ENCODE results near the gene GATA1.

GATA1 gene

GRCh38 chrX:48785540-48786214 is 713 bp upstream of the GATA1 start:
- no peak for DNase-seq

GRCh38 chrX:48786825-48787504 is 575 bp downstream of the GATA1 start:
- DNase-seq, result no peak

- DNase-seq, result no peak
These were observed 1.4 kb downstream of the GATA1 start for GRCh38 chrX:48787505-48788443.

- DNase-seq, result no peak
These were observed 3.2 kb downstream of the GATA1 start for GRCh38 chrX:48789366-48790220.

- no peak for DNase-seq
These were observed 4.1 kb downstream of the GATA1 start for GRCh38 chrX:48790477-48790876.

- no peak for DNase-seq
These were observed 4.9 kb downstream of the GATA1 start for GRCh38 chrX:48791063-48791820.

- no peak for DNase-seq
These were observed 5.8 kb downstream of the GATA1 start for GRCh38 chrX:48792219-48792618.

- DNase-seq, result no peak
These were observed 7.5 kb downstream of the GATA1 start for GRCh38 chrX:48793935-48794334.

- no peak for DNase-seq
These were observed 8.0 kb downstream of the GATA1 start for GRCh38 chrX:48794340-48794910.

- no peak for DNase-seq
These were observed 8.6 kb downstream of the GATA1 start for GRCh38 chrX:48794911-48795515.

GRCh38 chrX:48798318-48798717 is 11.9 kb downstream of the GATA1 start:
- no peak for DNase-seq

- no peak for DNase-seq
These were observed 14.3 kb downstream of the GATA1 start for GRCh38 chrX:48800574-48801279.

GRCh38 chrX:48801280-48802088 is 15.1 kb downstream of the GATA1 start, which contains the start of gene HDAC6:
TSS of gene HDAC6 (plus strand) at chrX:48802067. CDS start at chrX:48802693, 626 bp downstream.
- peak; percentile 99 for DNase-seq

GRCh38 chrX:48802089-48802904 is 15.9 kb downstream of the GATA1 start:
- DNase-seq, result peak; percentile 84

GRCh38 chrX:48802905-48803200 is 16.5 kb downstream of the GATA1 start:
- DNase-seq, result no peak

- DNase-seq, result no peak
These were observed 19.7 kb downstream of the GATA1 start for GRCh38 chrX:48806081-48806480.

- DNase-seq, result no peak
These were observed 27.3 kb downstream of the GATA1 start for GRCh38 chrX:48813644-48814043.

GRCh38 chrX:48814722-48815121 is 28.3 kb downstream of the GATA1 start:
- DNase-seq, result no peak

GRCh38 chrX:48815266-48815665 is 28.9 kb downstream of the GATA1 start:
- no peak for DNase-seq
